GM19240 (cell line): ENCODE results near the gene ZNF70.

Experiments
- DNase-seq: peaks from one replicate; pipeline ENCODE4 v3.0.0; 2011; ENCODE audit warnings: low spot score; ENCODE audit not compliant: insufficient read length

ZNF70 gene

DNA sequence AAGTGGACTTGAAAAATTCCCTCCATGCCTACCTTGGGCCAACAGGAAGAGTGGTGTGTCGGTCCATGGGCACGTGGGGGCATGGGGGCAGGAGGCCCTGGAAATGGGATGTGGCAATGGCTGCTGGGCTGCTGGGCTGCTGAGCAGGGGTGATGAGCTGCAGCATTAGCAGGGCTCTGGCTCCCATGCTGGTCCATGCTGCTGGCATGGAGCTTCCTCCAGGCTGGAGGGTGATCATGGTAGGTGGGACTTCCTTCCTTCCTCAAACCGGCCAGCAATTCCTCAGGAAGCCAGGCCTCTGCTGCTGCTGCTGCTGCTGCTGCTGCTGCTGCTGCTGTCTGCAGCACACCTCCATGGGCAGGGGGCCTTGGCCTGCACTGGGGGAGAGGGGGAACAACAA is 55.8 kb downstream of the ZNF70 start:
- DNase-seq = no peak

DNA sequence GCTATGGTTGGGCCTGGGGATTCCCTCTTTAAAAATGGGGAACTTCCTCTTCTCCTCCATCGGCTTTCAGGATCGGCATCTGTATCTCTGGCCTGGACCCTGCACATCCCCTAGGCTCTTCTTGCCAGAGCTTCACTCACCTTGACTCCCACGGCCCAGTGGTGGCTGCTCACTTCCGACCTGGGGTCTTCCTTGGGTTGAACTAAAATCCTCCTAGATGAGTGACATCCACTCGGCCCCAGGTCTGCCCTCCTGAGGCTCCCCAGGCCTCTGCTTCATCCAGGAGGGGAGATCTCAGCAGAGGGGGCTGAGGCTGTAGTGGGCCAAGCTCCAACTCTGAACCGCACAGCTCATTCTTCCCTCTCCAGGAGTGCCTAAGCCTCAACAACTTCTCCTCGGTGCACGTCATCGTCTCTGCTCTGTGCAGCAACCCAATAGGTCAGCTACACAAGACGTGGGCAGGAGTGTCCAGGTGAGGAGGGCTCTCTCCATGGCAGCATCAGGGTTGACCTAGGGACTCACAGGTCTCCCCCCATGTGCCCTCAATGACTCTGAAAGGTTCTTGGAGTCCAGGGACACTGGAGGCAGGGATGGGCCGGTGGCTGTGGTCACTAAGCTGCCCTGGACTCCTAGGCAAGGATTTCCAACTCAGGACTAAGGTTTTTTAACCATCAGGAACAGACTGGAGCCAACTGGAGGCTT is 56.8 kb downstream of the ZNF70 start:
- DNase-seq = no peak

DNA sequence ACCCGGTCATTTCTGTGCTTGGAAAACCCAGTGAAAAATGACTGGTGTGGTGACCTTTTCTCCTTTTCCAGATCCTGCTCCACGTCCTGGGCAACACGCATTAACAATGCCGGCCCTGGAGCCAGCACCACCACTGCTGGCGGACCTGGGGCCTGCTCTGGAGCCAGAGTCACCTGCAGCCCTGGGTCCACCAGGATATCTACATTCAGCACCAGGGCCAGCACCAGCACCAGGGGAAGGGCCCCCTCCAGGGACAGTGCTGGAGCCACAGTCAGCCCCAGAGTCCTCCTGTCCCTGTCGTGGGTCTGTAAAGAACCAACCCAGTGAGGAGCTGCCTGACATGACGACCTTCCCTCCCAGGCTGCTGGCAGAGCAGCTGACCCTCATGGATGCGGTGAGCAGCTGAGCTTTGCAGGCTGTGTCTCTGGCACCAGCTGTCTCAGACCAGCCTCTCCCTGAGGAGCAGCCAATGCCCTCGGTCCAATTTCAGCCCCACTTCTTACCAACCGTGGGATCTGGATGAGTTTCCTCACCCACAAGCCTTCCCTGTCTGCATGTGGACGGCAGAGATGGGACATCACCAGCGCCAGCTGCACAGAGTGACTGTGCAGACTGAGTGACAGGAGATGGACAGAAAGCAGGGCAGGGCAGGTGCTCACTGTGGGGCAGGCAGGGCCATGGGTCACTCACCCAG is 58.2 kb downstream of the ZNF70 start:
- no peak for DNase-seq

DNA sequence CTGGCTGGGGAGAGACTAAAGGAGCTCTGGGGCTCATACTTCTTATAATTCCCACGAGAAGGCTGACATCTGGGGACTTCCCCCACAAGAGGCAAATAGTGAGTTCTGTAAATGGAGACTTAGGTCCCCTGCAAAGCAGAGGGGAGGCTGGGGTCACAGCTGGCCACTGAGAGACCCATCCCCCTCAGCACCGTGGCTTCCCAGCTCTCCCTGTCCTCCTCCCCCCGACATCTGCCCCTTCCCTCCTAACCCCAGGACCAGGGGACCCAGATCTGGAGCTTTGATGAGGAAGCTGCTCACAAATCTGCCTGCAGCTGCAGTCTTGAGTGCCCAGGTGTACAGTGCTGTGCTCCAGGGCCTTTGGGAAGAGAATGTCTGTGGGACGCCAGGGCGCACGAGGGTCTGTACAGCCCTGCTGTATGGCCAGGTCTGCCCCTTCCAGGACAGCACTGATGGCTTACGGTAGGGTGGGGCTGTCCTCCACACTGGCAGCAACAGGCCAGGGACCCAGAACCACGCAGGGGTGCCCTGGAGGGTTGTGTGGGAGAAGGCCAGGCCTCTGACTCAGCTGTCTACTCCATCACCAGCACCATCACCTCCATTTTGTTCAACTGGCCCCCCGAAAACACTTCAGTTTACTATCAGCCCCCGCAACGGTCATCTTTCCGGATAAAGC is 59.0 kb downstream of the ZNF70 start:
- DNase-seq = no peak

DNA sequence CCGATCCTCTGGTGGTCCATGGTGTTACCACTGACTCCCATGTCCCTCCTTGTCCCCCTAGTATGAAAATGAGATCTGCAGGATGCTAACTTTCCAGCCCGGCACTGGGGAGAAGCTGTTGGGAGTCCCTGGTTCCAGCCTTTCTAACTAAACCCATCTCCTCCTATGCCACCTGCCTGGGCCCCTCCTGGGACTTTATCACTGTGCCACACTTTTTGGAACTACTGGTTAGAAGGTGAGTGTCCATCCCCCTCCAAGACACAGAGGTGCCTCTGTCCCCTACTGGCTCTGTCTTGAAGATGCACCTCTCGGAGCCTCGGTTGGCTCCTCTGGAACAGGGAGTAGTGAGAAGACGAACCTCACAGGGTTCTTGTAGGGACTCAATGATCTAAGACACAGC is 60.2 kb downstream of the ZNF70 start, which contains the start of gene RGL4:
Gene RGL4, plus strand, starts transcription at position 301 of the 400 bp plus-strand sequence. CDS start 1,018 bp downstream, outside the sequence.
- DNase-seq = no peak

DNA sequence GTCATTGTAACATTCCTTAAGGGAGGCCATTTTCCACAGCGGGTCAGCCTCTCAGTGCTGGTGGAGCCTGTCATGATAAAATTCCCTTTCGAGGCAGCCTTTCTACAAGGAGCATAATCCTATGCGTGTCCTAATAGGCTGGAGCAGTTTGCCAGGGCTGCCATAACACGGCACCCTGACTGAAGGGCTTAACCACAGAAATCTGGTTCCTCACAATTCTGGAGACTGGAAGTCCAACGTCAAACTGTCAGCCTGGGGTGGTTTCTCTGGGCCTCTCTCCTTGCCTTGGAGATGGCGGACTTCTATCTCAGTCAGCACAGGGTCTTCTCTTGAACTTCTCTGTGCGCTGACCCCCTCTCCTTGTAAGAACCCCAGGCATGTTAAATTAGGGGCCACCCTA is 61.5 kb downstream of the ZNF70 start:
- DNase-seq = no peak
